ENCODE data around the gene ZNF768. TPM values are rescaled to one million over a fixed set of nuclear protein-coding genes. Genes with fewer than 3 reads are reported as not detected.

Gene ZNF768
- total and polyA plus RNA-seq, 2 donors (not counting 1 experiment from before 2014, with no cell fraction given) = 8.2 to 23.9 TPM

DNA sequence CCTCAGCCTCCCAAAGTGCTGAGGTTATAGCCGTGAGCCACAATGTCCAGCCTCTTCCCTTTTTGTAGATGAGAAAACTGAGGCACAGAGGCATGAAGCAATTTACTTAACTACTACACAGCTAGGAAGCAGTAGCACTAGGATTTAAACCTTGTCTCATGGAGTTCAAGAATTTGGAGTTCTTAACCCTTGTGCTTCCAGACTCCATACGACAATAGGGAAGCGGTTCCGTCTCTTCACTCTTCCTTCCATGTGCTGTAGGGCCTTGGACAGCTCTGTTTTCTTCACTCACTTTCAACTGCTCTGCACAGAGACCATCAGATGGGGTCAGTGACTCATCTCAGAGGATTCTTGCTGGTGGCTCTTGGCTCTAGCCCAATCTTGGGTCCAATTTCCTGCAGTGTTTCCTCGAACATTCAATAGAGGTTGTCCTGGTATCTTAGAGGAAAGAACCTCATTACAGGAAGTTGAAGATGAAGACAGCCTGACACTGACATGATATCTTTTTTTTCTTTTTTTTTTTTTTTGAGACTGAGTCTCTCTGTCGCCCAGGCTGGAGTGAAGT is 34.5 kb downstream of the ZNF768 start:
- Histone ChIP-seq H3K4me1 (ENCODE audit: control insufficient read depth, extremely low read depth, insufficient read depth, low read length) (peaks cover 3% of the 10 kb centered on the region), H4K20me1 (ENCODE audit: control insufficient read depth, extremely low read depth, insufficient read depth, low read length) (no peaks in the 10 kb centered on the region), H3K9me3 (ENCODE audit: control insufficient read depth, insufficient read depth, low read depth, low read length) (no peaks in the 10 kb centered on the region), H3K4me2 (ENCODE audit: extremely low read depth, insufficient read depth, low read length) (peak overlapping the region; percentile 44), H3K79me2 (ENCODE audit: control insufficient read depth, insufficient read depth, low read length) (no peaks in the 10 kb centered on the region), H3K27me3 (ENCODE audit: control insufficient read depth, insufficient read depth, low read length) (peaks cover 3% of the 10 kb centered on the region), H3K36me3 (ENCODE audit: control insufficient read depth, insufficient read depth, low read length) (no peaks in the 10 kb centered on the region), H3K4me3 (replicated peaks in 1 of 4; ENCODE audit: control extremely low read depth in 1 of 4, insufficient read depth in 1 of 4, low read depth in 3 of 4, low read length in 4 of 4) (no peak overlapping the region), H3K9ac (ENCODE audit: insufficient read depth, low read length) (no peak overlapping the region), H2AFZ (ENCODE audit: low read length) (peak overlapping the region; percentile 16), H3K27ac (ENCODE audit: insufficient read depth, low read length) (no peak overlapping the region)
- DNase-seq (ENCODE audit: low read depth in 2 of 2) = peak; percentile 79 to 81
- TF ChIP-seq EZH2 (IDR thresholded peaks at IDR 0.05; ENCODE audit: low read length, missing control alignments) = no peak
- TF ChIP-seq, protein P1, sequence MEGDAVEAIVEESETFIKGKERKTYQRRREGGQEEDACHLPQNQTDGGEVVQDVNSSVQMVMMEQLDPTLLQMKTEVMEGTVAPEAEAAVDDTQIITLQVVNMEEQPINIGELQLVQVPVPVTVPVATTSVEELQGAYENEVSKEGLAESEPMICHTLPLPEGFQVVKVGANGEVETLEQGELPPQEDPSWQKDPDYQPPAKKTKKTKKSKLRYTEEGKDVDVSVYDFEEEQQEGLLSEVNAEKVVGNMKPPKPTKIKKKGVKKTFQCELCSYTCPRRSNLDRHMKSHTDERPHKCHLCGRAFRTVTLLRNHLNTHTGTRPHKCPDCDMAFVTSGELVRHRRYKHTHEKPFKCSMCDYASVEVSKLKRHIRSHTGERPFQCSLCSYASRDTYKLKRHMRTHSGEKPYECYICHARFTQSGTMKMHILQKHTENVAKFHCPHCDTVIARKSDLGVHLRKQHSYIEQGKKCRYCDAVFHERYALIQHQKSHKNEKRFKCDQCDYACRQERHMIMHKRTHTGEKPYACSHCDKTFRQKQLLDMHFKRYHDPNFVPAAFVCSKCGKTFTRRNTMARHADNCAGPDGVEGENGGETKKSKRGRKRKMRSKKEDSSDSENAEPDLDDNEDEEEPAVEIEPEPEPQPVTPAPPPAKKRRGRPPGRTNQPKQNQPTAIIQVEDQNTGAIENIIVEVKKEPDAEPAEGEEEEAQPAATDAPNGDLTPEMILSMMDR (conservative IDR thresholded peaks at IDR 0.05 in 1 of 2, IDR thresholded peaks at IDR 0.05 in 1 of 2; ENCODE audit: low read depth in 1 of 2, low read length in 2 of 2) = no peak

DNA sequence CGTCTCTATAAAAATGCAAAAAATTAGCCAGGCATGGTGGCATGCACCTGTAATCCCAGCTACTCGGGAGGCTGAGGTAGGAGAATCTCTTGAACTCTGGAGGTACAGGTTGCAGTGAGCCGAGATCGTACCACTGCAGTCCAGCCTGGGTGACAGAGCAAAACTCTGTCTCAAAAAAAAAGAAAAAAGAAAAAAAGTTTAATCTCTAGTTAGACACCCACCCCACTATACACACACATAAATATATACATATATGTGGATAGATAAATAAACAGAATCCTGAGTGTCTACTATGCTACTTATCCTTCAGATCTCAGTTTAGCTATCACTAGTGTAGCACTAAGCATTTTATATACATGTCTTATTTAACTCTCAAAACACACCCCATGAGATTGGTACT is 35.1 kb downstream of the ZNF768 start:
- Histone ChIP-seq H3K4me3 (replicated peaks in 1 of 4; ENCODE audit: control extremely low read depth in 1 of 4, insufficient read depth in 1 of 4, low read depth in 3 of 4, low read length in 4 of 4) (no peak overlapping the region), H4K20me1 (ENCODE audit: control insufficient read depth, extremely low read depth, insufficient read depth, low read length) (no peaks in the 10 kb centered on the region), H3K9me3 (ENCODE audit: control insufficient read depth, insufficient read depth, low read depth, low read length) (no peaks in the 10 kb centered on the region), H3K36me3 (ENCODE audit: control insufficient read depth, insufficient read depth, low read length) (no peaks in the 10 kb centered on the region), H3K9ac (ENCODE audit: insufficient read depth, low read length) (no peak overlapping the region), H3K4me2 (ENCODE audit: extremely low read depth, insufficient read depth, low read length) (no peak overlapping the region), H3K4me1 (ENCODE audit: control insufficient read depth, extremely low read depth, insufficient read depth, low read length) (peaks cover 3% of the 10 kb centered on the region), H2AFZ (ENCODE audit: low read length) (no peak overlapping the region), H3K27ac (ENCODE audit: insufficient read depth, low read length) (no peak overlapping the region), H3K79me2 (ENCODE audit: control insufficient read depth, insufficient read depth, low read length) (no peaks in the 10 kb centered on the region), H3K27me3 (ENCODE audit: control insufficient read depth, insufficient read depth, low read length) (peaks cover 3% of the 10 kb centered on the region)
- no peak for DNase-seq (ENCODE audit: low read depth in 2 of 2)
- TF ChIP-seq, protein P1 (conservative IDR thresholded peaks at IDR 0.05 in 1 of 2, IDR thresholded peaks at IDR 0.05 in 1 of 2; ENCODE audit: low read depth in 1 of 2, low read length in 2 of 2) = no peak
- TF ChIP-seq EZH2 (IDR thresholded peaks at IDR 0.05; ENCODE audit: low read length, missing control alignments) = no peak

DNA sequence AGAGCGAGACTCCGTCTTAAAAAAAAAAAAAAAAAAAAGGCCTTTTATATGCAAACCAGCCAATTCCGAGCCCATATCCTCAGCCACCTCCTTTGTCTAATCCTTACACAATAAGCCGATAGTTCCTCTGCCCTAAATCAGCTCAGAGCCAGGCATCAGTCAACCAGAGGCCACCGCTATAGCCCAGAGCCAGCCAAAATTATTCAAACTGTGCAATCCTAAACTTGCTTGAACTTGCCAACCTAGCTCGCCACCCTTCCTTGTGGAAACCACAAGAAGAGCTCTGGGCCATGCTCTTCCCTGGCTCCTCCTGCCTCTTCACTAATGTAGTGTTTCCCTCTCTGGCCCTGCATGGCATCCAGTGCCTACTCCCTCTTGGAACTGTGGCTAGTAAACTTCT is 36.2 kb downstream of the ZNF768 start:
- H3K4me3 ChIP-seq (replicated peaks in 1 of 4; ENCODE audit: control extremely low read depth in 1 of 4, insufficient read depth in 1 of 4, low read depth in 3 of 4, low read length in 4 of 4) = no peak overlapping the region
- H3K27ac ChIP-seq (ENCODE audit: insufficient read depth, low read length) = no peak overlapping the region
- no peaks in the 10 kb centered on the region for H3K79me2 ChIP-seq (ENCODE audit: control insufficient read depth, insufficient read depth, low read length)
- no peak for DNase-seq (ENCODE audit: low read depth in 2 of 2)
- no peak for TF ChIP-seq EZH2 (IDR thresholded peaks at IDR 0.05; ENCODE audit: low read length, missing control alignments)
- TF ChIP-seq, protein P1 (conservative IDR thresholded peaks at IDR 0.05 in 1 of 2, IDR thresholded peaks at IDR 0.05 in 1 of 2; ENCODE audit: low read depth in 1 of 2, low read length in 2 of 2) = no peak
- no peaks in the 10 kb centered on the region for H3K36me3 ChIP-seq (ENCODE audit: control insufficient read depth, insufficient read depth, low read length)
- H3K27me3 ChIP-seq (ENCODE audit: control insufficient read depth, insufficient read depth, low read length) = peaks cover 3% of the 10 kb centered on the region
- H3K9me3 ChIP-seq (ENCODE audit: control insufficient read depth, insufficient read depth, low read depth, low read length) = no peaks in the 10 kb centered on the region
- H4K20me1 ChIP-seq (ENCODE audit: control insufficient read depth, extremely low read depth, insufficient read depth, low read length) = no peaks in the 10 kb centered on the region
- peaks cover 3% of the 10 kb centered on the region for H3K4me1 ChIP-seq (ENCODE audit: control insufficient read depth, extremely low read depth, insufficient read depth, low read length)
- no peak overlapping the region for H2AFZ ChIP-seq (ENCODE audit: low read length)
- H3K9ac ChIP-seq (ENCODE audit: insufficient read depth, low read length) = no peak overlapping the region
- H3K4me2 ChIP-seq (ENCODE audit: extremely low read depth, insufficient read depth, low read length) = no peak overlapping the region
